Measurements from ENCODE around the gene PI4KA. TPM values are rescaled to one million over a fixed set of nuclear protein-coding genes. Genes with fewer than 3 reads are reported as not detected.
"Not testable (repeated sequence)": the region's sequence is repeated elsewhere in the genome, so short reads cannot be mapped to it uniquely, and the experiment has no call there.

The PI4KA gene
- total RNA-seq, 2 donors from 2014 or later: 46.7 to 55.1 TPM

GRCh38 chr22:20903093-20903492, 44.5 kb upstream of the PI4KA start:
- Histone ChIP-seq H3K4me1 (no peaks in the 10 kb centered on the region), H3K4me3 (no peak overlapping the region), H3K36me3 (no peaks in the 10 kb centered on the region), H3K27ac (no peak overlapping the region), H3K9me3 (no peaks in the 10 kb centered on the region), H3K27me3 (no peaks in the 10 kb centered on the region)
- DNase-seq (ENCODE audit: low spot score): no peak
- no peak for TF ChIP-seq CTCF (IDR thresholded peaks at IDR 0.05)

DNA sequence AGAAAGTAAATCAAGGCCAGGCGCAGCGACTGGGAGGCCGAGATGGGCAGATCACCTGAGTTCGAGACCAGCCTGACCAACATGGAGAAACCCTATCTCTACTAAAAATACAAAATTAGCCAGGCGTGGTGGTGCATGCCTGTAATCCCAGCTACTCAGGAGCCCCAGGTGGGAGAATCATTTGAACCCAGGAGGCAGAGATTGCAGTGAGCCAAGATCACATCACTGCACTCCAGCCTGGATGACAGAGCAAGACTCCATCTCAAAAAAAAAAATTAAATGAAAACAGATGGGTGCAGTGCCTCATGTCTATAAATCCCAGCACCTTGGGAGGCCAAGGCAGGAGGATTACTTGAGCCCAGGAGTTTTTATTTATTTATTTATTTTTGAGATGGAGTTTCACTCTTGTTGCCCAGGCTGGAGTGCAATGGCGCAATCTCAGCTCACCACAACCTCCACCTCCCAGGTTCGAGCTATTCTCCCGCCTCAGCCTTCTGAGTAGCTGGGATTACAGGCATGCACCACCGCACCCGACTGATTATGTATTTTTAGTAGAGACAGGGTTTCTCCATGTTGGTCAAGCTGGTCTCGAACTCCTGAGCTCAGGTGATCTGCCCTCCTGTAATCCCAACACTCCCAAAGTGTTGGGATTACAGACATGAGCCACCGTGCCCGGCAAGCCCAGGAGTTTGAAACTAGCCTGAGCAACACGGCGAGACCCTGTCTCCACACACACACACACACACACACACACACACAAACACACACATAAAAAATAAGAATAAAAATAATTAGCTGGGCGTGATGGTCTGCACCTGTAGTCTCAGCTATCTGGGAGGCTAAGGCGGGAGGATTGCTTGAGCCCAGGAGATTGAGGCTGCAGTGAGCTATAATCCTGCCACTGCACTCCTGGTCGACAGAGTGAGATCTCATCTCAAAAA, 42.8 kb upstream of the PI4KA start:
- not testable (repeated sequence) for H3K4me1 ChIP-seq; H3K36me3 ChIP-seq; H3K4me3 ChIP-seq; H3K9me3 ChIP-seq; H3K27me3 ChIP-seq; H3K27ac ChIP-seq; DNase-seq (ENCODE audit: low spot score)

GRCh38 chr22:20899827-20900423, 41.3 kb upstream of the PI4KA start:
- H3K4me3 ChIP-seq: no peak overlapping the region
- no peak overlapping the region for H3K27ac ChIP-seq
- no peaks in the 10 kb centered on the region for H3K9me3 ChIP-seq
- DNase-seq (ENCODE audit: low spot score): no peak
- no peak for TF ChIP-seq CTCF (IDR thresholded peaks at IDR 0.05)
- no peaks in the 10 kb centered on the region for H3K4me1 ChIP-seq
- no peaks in the 10 kb centered on the region for H3K27me3 ChIP-seq
- H3K36me3 ChIP-seq: no peaks in the 10 kb centered on the region

- not testable (repeated sequence) for H3K4me1 ChIP-seq; DNase-seq (ENCODE audit: low spot score); H3K27ac ChIP-seq; H3K36me3 ChIP-seq; H3K4me3 ChIP-seq; H3K9me3 ChIP-seq; H3K27me3 ChIP-seq
These were observed 39.1 kb upstream of the PI4KA start for GRCh38 chr22:20897737-20898136.

- Histone ChIP-seq H3K4me3 (no peak overlapping the region), H3K36me3 (peaks cover 32% of the 10 kb centered on the region), H3K9me3 (no peaks in the 10 kb centered on the region), H3K4me1 (peaks cover 0 to 3% of the 10 kb centered on the region in 2 donors), H3K27me3 (no peaks in the 10 kb centered on the region), H3K27ac (no peak overlapping the region)
- DNase-seq (ENCODE audit: low spot score): no peak
- TF ChIP-seq CTCF (IDR thresholded peaks at IDR 0.05): no peak
These were observed 32.4 kb upstream of the PI4KA start for GRCh38 chr22:20890975-20891374.

- Histone ChIP-seq H3K36me3 (peaks cover 32% of the 10 kb centered on the region), H3K4me3 (no peak overlapping the region), H3K4me1 (peaks cover 0 to 13% of the 10 kb centered on the region in 2 donors), H3K9me3 (no peaks in the 10 kb centered on the region), H3K27ac (no peak overlapping the region), H3K27me3 (no peaks in the 10 kb centered on the region)
- no peak for TF ChIP-seq CTCF (IDR thresholded peaks at IDR 0.05)
- no peak for DNase-seq (ENCODE audit: low spot score)
These were observed 31.4 kb upstream of the PI4KA start for GRCh38 chr22:20889904-20890540.
